CD4-positive, alpha-beta T cell treated with Interleukin-12 subunit alpha and Interleukin-12 subunit beta, for 1 hour (primary cell): Measurements from ENCODE around the gene CSMD2.

ENCODE experiments used
- DNase-seq: peaks from one replicate; pipeline ENCODE4 v3.0.0-alpha.2; 2020

Gene CSMD2

GRCh38 chr1:34153246-34153645, 11.8 kb downstream of the CSMD2 start:
- DNase-seq, result no peak

- no peak for DNase-seq
These were observed 15.5 kb downstream of the CSMD2 start for GRCh38 chr1:34149501-34149900.

- DNase-seq, result no peak
These were observed 17.7 kb downstream of the CSMD2 start for GRCh38 chr1:34147301-34147700.

- DNase-seq, result no peak
These were observed 20.3 kb downstream of the CSMD2 start for GRCh38 chr1:34144766-34145165.

- no peak for DNase-seq
These were observed 21.1 kb downstream of the CSMD2 start for GRCh38 chr1:34143975-34144374.

GRCh38 chr1:34140011-34140676, 24.9 kb downstream of the CSMD2 start:
- DNase-seq, result no peak

GRCh38 chr1:34137411-34137810, 27.6 kb downstream of the CSMD2 start:
- no peak for DNase-seq

GRCh38 chr1:34132161-34132420, 32.9 kb downstream of the CSMD2 start:
- no peak for DNase-seq

- DNase-seq, result no peak
These were observed 33.5 kb downstream of the CSMD2 start for GRCh38 chr1:34131396-34132160.

GRCh38 chr1:34130306-34130705, 34.7 kb downstream of the CSMD2 start:
- no peak for DNase-seq

GRCh38 chr1:34129630-34130029, 35.4 kb downstream of the CSMD2 start:
- no peak for DNase-seq

GRCh38 chr1:34128186-34128889, 36.7 kb downstream of the CSMD2 start:
- no peak for DNase-seq

GRCh38 chr1:34127006-34128000, 37.7 kb downstream of the CSMD2 start:
- DNase-seq, result no peak

GRCh38 chr1:34126486-34126885, 38.5 kb downstream of the CSMD2 start:
- DNase-seq, result no peak

GRCh38 chr1:34125721-34126380, 39.2 kb downstream of the CSMD2 start:
- DNase-seq, result no peak

GRCh38 chr1:34122080-34122932, 42.7 kb downstream of the CSMD2 start:
- no peak for DNase-seq

GRCh38 chr1:34115233-34115632, 49.8 kb downstream of the CSMD2 start:
- DNase-seq, result no peak

GRCh38 chr1:34113887-34114286, 51.1 kb downstream of the CSMD2 start:
- no peak for DNase-seq

GRCh38 chr1:34113362-34113761, 51.7 kb downstream of the CSMD2 start:
- no peak for DNase-seq

- DNase-seq, result no peak
These were observed 56.3 kb downstream of the CSMD2 start for GRCh38 chr1:34108711-34109110.

- DNase-seq, result no peak
These were observed 56.8 kb downstream of the CSMD2 start for GRCh38 chr1:34108269-34108668.
